ENCODE measurements around the gene ZMAT5. TPM values are rescaled to one million over a fixed set of nuclear protein-coding genes. Genes with fewer than 3 reads are reported as not detected.

The ZMAT5 gene
- total RNA-seq, 1 donor: 14.2 TPM

- no peak overlapping the region for H3K4me3 ChIP-seq (ENCODE audit: low read depth, low read length)
- no peak for TF ChIP-seq CTCF (IDR thresholded peaks at IDR 0.05; ENCODE audit: insufficient read depth, low read depth, low read length)
- no peak for DNase-seq (ENCODE audit: low read depth)
These were observed 82.6 kb downstream of the ZMAT5 start for GRCh38 chr22:29684244-29684643.

GRCh38 chr22:29683536-29683935 lies 83.3 kb downstream of the ZMAT5 start:
- no peak overlapping the region for H3K4me3 ChIP-seq (ENCODE audit: low read depth, low read length)
- no peak for TF ChIP-seq CTCF (IDR thresholded peaks at IDR 0.05; ENCODE audit: insufficient read depth, low read depth, low read length)
- DNase-seq (ENCODE audit: low read depth): no peak

Small RNAs within 50 kb of the gene (small RNA-seq; reads per million reads assigned to genes)
- not detected for gene AC004882.2
- gene RF00019: not detected

Other genes with a start within 250 kb of the ZMAT5 start
- 37.6 and 50.6 TPM in 2 replicates for gene THOC5, start 213.2 kb downstream of the ZMAT5 start, total RNA-seq
- gene NIPSNAP1, start 185.9 kb downstream of the ZMAT5 start, total RNA-seq: 66.4 and 77.7 TPM in 2 replicates
- 153 and 240 TPM in 2 replicates for gene NF2, start 163.4 kb downstream of the ZMAT5 start, total RNA-seq
- gene CABP7, start 47.0 kb downstream of the ZMAT5 start, total RNA-seq: under 0.01 TPM in 1 of 2 replicates, not detected in the other
- 59.6 and 60.9 TPM in 2 replicates for gene UQCR10, start 362 bp upstream of the ZMAT5 start, total RNA-seq
- 33.7 and 35.4 TPM in 2 replicates for gene ASCC2, start 71.3 kb upstream of the ZMAT5 start, total RNA-seq
- gene MTMR3, start 116.2 kb upstream of the ZMAT5 start, total RNA-seq: 48.0 and 51.4 TPM in 2 replicates